Stimulated activated CD8-positive, alpha-beta memory T cell treated with anti-CD3 and anti-CD28 coated beads, Interleukin-4, amount 100 ng/mL, for 24 hours (primary cell): ENCODE results near the gene REXO4.
"Not testable (repeated sequence)": the region's sequence is repeated elsewhere in the genome, so short reads cannot be mapped to it uniquely, and the experiment has no call there.

ENCODE experiments used
- DNase-seq: peaks from one replicate; pipeline ENCODE4 v3.0.0-alpha.2; 2020; ENCODE audit warnings: low read depth

The REXO4 gene

DNA sequence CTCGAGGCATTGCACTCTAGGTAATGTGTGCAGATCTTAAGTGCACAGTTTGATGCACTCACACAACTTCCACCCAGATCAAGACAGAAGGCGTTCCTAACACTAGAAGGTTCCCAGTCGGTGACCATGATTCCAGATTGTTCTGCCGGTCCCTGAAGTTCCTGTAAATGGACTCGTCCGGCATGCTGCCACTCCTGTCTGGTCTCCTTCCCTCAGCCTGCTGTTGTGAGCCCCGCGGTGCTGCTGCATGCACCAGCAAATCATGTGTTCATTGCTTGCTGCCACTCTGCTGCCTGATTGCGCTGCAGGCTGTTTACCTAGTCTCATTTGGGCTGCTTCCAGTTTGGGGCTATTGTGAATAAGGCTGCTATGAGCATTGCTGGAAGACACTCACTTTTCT is 30.1 kb downstream of the REXO4 start:
- DNase-seq = no peak

DNA sequence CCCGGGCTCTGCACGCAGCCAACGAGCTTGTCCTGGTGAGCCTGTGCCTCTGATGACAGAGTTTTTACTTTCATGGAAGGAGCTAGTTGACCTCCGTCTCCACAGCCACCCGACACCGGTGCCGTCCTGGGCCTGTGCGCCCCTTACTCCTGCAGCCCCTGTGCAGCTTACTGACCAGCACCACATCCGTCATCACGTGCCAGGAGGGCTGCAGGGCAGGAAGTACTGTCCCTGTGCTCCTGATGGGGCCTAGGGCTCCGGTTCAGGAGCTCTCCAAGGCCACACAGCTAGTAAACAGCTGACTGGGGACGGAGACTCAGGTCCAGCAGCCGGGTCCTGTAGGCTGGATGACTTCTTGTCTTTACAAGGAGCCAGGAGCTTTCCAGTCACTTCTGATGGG is 31.5 kb downstream of the REXO4 start:
- DNase-seq = no peak

DNA sequence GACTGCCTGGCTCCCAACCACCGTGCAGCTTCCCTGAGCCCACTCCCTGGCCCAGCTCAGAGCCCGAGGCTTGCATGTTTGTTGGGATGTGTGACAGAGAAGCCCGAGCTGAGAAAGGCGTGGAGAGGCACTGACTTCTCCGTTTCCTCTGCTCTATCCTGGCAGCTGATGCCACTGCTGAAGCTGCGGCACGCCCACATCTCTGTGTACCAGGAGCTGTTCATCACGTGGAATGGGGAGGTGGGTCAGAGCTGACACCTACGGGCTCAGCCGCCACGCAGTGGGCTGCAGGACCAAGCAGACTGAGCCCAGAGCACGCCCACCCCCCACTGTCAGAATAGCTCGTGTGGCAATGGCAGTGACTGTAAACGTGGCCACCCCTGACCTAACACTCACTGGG is 32.4 kb downstream of the REXO4 start:
- no peak for DNase-seq

- DNase-seq = no peak
These were observed 33.0 kb downstream of the REXO4 start for GRCh38 chr9:133384736-133385321.

DNA sequence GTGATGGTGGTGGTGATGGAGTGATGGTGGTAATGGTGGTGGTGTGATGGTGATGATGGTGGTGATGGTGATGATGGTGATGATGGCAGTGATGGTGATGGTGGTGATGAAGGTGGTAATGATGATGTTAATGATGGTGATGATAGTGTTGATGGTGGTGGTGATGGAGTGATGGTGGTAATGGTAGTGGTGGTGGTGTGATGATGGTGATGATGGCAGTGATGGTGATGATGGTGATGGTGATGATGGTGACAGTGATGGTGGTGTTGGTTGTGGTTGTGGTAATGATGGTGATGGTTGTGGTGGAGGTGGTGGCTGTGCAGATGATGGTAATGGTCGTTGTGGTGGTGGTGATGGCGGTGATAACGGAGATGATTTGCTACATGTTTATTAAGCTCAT is 34.4 kb downstream of the REXO4 start:
- DNase-seq = no peak

GRCh38 chr9:133382507-133383141 is 35.2 kb downstream of the REXO4 start:
- DNase-seq = no peak

GRCh38 chr9:133380734-133381133 is 37.1 kb downstream of the REXO4 start:
- no peak for DNase-seq

- no peak for DNase-seq
These were observed 38.4 kb downstream of the REXO4 start for GRCh38 chr9:133379153-133380086.

GRCh38 chr9:133378408-133378962 is 39.3 kb downstream of the REXO4 start:
- no peak for DNase-seq

- no peak for DNase-seq
These were observed 40.0 kb downstream of the REXO4 start for GRCh38 chr9:133377721-133378216.

- DNase-seq = not testable (repeated sequence)
These were observed 40.5 kb downstream of the REXO4 start for GRCh38 chr9:133377280-133377679.

GRCh38 chr9:133375724-133376654 is 41.8 kb downstream of the REXO4 start, which contains the start of the genes STKLD1 and SURF4:
TSS of gene STKLD1 (plus strand) at chr9:133376366. CDS start at chr9:133376474, 108 bp downstream.
TSS of gene SURF4 (minus strand) at chr9:133376060. CDS start at chr9:133375969, 91 bp downstream.
- DNase-seq = peak; percentile 93

- DNase-seq = no peak
These were observed 42.6 kb downstream of the REXO4 start for GRCh38 chr9:133375116-133375723.

DNA sequence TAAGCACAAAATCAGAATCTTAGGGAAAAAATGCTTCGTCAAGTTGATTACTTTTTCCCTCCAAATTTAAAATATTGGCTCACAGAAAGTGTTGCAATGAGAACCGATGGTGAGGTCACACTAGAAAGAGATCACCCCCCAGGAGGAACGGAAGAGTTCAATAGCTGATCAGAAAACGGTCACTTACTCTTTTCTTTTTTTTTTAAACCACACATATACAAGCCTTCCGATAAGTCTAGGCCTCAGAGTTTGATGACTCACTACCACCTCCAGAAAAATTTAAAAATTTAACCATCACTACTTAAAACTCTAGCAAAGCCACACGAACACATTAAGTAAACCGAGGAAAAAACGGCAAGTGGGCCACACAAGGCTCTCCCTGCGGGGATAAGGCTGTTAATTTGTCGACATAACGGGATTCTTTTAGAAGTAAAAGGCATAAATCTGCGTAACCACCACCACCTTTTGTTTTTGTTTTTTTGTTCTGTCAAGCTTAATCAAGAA is 43.1 kb downstream of the REXO4 start:
- no peak for DNase-seq

DNA sequence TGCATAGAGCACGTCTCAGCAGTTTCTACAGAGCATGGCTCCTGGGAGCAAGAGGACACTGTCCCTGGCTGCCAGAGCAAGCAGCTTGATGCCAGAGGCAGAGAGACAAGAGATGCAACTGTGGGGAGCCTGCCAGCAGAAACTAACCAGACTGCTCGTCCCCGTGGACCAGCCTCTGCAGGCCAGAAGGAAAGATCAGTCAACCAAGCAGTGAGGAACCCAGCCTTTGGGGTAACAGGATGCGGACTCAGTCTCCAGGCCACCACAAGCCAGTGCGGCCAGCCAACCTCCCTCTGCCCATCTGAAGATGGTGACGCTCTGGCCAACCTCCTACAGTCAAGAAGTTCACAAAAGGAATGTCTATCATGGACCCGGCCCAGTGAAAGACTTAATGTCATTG is 45.7 kb downstream of the REXO4 start:
- DNase-seq = no peak

- peak; percentile 60 for DNase-seq
These were observed 46.5 kb downstream of the REXO4 start for GRCh38 chr9:133371261-133371711.

DNA sequence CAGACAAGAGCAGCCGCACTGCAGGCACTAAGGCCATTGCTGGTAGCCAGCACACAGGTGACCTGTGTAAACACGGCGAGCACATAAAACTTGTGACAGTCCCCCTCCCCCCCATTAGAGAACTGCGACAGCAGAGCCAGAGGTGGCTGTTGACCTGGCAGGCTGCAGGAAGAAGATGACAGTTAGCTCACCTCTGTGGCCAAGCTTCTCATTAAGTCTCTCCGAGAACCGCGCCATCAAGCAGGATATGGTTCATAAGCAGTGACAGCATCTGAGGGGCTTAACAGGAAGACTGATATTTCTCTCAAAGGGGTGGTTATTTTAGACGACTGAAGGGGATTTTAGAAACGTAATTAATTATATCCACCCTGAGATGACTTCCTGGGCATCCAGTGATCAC is 47.1 kb downstream of the REXO4 start:
- no peak for DNase-seq

DNA sequence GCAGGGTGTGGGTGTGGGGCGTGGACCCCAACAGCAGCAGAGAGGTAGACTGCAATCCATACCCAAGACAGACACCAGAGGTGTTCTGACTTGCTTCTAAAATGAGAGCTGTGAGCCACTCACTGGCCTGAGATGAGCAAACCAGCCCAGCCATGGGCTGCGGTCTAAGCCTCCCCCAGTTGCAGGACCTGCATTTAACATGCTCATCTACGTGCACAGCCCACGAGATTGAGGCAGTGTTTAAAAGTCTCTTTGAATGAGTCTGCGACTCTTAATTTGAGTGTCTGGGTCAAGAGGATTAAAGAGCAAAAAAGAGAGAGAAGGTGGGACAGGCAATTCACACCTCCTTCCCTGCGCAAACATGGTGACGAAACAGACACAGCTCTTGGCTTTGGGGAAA is 47.9 kb downstream of the REXO4 start:
- no peak for DNase-seq

DNA sequence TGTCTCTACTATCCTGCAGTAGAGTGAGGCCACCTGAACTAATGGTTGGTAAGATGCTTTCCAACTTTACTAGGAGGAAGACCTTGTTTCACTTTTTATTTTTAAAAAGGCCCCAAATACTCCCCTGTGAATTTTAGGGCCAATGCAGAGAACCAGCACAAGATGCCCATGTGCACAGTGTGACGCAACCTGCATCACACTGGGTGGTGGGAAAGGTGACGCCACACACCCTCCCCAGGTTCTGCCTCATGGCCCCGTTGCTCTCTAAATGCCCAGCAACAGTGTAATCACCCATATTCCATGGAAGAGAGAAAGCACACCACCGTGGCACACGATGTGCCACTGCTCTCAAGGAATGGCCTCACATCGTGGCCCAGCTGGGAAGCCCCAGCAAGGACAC is 48.4 kb downstream of the REXO4 start:
- DNase-seq = no peak

DNA sequence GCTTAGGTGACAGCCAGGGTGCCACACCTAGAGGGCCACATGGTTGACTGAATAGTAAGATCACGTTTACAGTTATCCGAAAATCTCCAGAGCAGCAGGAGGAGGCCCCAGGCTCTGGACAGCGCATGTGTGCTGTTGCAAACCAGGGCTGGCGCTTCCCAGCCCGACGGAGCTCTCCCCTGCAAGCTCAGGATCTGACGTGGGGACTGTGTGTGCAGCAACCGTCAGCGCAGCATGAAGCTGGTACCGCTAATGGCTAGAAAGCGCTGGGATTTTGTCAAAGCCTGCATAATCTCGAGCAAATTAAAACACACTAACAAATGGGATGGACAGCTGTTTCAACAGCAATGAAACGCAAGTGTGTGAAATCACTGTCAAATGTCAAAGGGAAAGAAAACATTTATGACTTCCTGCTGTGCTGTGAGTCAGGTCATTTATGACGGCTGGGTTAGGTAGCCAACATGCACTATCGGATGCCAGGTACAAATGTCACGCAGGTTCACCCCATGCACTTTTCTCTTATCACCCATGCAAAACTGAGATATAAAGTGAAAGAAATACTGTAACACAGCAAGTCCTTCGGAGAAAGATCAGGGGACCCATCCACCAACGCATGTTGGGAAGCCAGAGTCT is 49.4 kb downstream of the REXO4 start:
- DNase-seq = no peak
